Right atrium auricular region (tissue), 2 donors: ENCODE data around the gene CALML4. TPM values are rescaled to one million over a fixed set of nuclear protein-coding genes. Genes with fewer than 3 reads are reported as not detected.

ENCODE experiments used
- DNase-seq: peaks from one replicate; pipeline ENCODE4 v3.0.0-alpha.2; 2019; ENCODE audit warnings: low spot score
- H3K27ac ChIP-seq, 2 donors: fragments of 200-600 bp; sonication (generic); 1 replicate in 1 of 2; 2 replicates in 1 of 2; pipeline ENCODE4 v1.5.1; 2016 to 2019
- H3K27me3 ChIP-seq, 2 donors: fragments of 200-600 bp; sonication (generic); one replicate each; pipeline versions ENCODE4 v1.5.1 to v1.6.0; 2017 to 2019
- H3K36me3 ChIP-seq: fragments of 200-600 bp; sonication (generic); one replicate; pipeline ENCODE4 v1.5.1; 2016
- H3K4me1 ChIP-seq, 2 donors: fragments of 200-600 bp; sonication (generic); one replicate each; pipeline versions ENCODE4 v1.5.1 to v1.6.0; 2017 to 2019
- H3K4me3 ChIP-seq, 2 donors: fragments of 200-600 bp; sonication (generic); 1 replicate in 1 of 2; 2 replicates in 1 of 2; pipeline ENCODE4 v1.5.1; 2017 to 2019; ENCODE audit warnings: mild to moderate bottlenecking in 1 of 2, moderate library complexity in 1 of 2
- H3K9me3 ChIP-seq, 2 donors: fragments of 200-600 bp; sonication (generic); one replicate each; pipeline ENCODE4 v1.5.1; 2019
- total RNA-seq, 2 donors: library from RNA; depleted of rRNA; stranded (reverse); fragments of >200 nt; gene quantifications; one replicate each; pipeline ENCODE4 v1.1.0, GENCODE V29; 2016
- TF ChIP-seq, protein P1 (sequence below), 2 donors: fragments of 200-600 bp; sonication (generic); IDR thresholded peaks; one replicate each; pipeline ENCODE4 v1.5.1; 2019; ENCODE audit warnings: antibody characterized with exemption in 2 of 2

The CALML4 gene
- total RNA-seq, 2 donors from 2014 or later: 0.52 to 2.1 TPM

GRCh38 chr15:68197170-68197492 is 8.0 kb downstream of the CALML4 start:
- peaks cover 9% of the 10 kb centered on the region for H3K36me3 ChIP-seq
- no peak overlapping the region for H3K4me3 ChIP-seq
- TF ChIP-seq, protein P1, sequence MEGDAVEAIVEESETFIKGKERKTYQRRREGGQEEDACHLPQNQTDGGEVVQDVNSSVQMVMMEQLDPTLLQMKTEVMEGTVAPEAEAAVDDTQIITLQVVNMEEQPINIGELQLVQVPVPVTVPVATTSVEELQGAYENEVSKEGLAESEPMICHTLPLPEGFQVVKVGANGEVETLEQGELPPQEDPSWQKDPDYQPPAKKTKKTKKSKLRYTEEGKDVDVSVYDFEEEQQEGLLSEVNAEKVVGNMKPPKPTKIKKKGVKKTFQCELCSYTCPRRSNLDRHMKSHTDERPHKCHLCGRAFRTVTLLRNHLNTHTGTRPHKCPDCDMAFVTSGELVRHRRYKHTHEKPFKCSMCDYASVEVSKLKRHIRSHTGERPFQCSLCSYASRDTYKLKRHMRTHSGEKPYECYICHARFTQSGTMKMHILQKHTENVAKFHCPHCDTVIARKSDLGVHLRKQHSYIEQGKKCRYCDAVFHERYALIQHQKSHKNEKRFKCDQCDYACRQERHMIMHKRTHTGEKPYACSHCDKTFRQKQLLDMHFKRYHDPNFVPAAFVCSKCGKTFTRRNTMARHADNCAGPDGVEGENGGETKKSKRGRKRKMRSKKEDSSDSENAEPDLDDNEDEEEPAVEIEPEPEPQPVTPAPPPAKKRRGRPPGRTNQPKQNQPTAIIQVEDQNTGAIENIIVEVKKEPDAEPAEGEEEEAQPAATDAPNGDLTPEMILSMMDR (IDR thresholded peaks at IDR 0.05): no peak
- H3K27ac ChIP-seq: no peak overlapping the region
- DNase-seq: no peak
- H3K27me3 ChIP-seq: no peaks in the 10 kb centered on the region
- H3K9me3 ChIP-seq: no peaks in the 10 kb centered on the region
- peaks cover 0 to 30% of the 10 kb centered on the region in 2 donors for H3K4me1 ChIP-seq

DNA sequence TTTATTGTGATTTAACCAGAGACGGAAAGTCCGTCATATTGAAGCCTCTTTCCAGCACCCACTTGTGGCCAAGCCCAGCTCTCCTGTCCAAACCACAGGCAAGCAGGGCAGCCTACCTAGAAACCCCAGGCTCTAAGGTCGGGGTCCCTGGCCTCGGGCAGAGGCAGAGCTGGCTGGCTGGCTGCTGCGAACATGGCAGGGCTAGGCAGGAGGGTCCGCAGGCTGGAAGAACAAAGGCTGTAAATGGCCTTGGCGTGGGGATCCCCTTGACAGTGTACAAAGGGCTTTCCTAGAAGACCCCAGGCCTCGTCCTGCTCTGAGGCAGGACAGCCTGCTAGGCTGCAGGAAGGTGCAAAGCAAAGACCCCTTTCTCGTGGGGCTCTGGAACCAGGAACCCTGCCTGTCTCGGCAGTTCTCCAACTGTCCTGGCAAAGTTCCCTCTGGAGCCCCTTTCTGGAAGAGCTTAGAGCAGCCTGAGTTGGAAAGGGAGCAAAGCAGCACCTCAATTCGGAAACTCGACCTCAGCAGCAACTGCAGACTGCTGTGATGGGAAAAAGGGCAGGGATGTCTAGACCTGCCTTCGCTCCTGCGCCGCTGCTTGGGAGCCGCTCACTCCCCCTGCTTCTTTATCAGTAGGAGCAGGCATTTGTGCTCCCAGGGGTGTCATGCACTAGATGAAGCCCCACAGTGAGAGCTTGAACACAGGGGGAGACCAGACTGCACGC is 8.5 kb downstream of the CALML4 start:
- Histone ChIP-seq H3K4me1 (peaks cover 0 to 30% of the 10 kb centered on the region in 2 donors), H3K27ac (no peak overlapping the region)
- DNase-seq: no peak

DNA sequence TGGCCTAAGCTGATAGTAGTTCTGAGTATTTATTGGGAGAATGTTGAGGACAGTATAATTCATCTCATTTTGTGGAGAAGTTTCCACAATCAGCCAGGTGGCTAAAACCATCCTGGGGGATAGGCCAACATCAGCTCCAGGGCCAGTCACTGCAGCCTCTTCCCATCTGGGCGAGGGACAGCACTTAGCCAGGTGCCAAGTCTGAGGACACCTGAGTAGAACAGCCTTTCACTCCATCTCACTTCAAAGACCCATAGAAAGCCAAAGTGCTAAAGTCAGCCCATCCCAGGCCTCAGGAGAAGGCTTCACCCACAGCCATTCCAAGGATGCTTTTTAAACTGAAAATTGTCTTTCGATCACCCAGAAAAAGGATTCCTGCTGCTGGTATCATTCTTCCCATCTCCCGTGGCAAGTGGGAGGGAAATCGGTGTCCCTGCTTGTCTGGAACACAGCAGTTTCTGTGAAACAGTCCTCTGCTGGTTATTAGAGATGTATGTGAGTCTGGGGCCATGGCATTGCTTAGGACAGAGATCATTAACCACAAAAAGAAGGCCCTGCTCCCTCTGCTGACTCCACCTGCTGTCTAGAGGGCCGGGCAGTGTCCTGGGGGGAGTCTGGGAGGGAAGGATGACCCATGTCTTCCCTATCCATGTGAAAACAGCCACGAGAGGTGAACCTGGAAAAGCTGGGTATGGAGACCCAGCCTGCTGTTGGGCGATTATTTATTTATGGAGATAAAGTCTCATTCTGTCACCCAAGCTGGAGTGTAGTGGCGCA is 9.6 kb downstream of the CALML4 start:
- no peak overlapping the region for H3K27ac ChIP-seq
- H3K36me3 ChIP-seq: peaks cover 17% of the 10 kb centered on the region

More for the DNA sequence above, 8.5 kb downstream of the CALML4 start:
- Histone ChIP-seq H3K27me3 (no peaks in the 10 kb centered on the region), H3K36me3 (peaks cover 14% of the 10 kb centered on the region), H3K9me3 (no peaks in the 10 kb centered on the region), H3K4me3 (no peak overlapping the region)
- TF ChIP-seq, protein P1 (IDR thresholded peaks at IDR 0.05): no peak

DNA sequence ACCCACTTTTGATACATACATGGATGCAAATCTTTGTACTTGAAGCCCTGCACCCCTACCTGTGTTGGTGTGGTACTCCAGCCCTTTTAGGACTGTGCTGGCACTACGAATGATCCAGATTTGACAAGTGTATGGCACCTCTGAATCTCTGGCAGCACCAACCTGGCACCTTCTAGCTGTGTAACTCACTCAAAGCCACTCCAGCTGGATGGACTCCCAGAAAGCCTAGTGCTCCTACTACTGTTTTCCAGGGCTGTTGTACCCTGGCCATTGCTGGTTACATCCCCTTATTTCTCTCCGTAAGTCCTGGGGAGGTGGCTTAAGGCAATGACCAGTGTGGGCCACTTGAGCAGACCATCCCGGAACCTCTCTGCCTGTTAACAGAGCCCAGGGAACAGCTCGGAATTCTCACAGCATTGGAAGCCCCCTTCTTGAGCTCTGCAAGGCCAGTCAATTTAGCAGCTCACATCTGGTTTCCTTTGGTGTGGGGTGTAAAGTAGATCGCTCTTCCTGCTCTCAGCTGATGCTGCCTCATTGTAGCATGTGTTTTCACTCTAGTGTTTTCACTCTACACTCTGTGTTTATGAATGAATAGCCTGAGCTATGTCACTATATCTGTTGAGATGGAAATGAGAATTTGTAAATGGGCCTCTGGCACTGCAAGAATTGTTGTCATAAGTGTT is 12.2 kb downstream of the CALML4 start:
- Histone ChIP-seq H3K9me3 (no peaks in the 10 kb centered on the region), H3K27ac (no peak overlapping the region), H3K27me3 (no peaks in the 10 kb centered on the region), H3K4me3 (no peak overlapping the region), H3K4me1 (peaks cover 0 to 17% of the 10 kb centered on the region in 2 donors), H3K36me3 (peaks cover 17% of the 10 kb centered on the region)
- TF ChIP-seq, protein P1 (IDR thresholded peaks at IDR 0.05): no peak
- DNase-seq: no peak

More for the DNA sequence above, 9.6 kb downstream of the CALML4 start:
- Histone ChIP-seq H3K9me3 (no peaks in the 10 kb centered on the region), H3K27me3 (no peaks in the 10 kb centered on the region), H3K4me1 (peaks cover 0 to 24% of the 10 kb centered on the region in 2 donors), H3K4me3 (no peak overlapping the region)
- DNase-seq: no peak
- TF ChIP-seq, protein P1 (IDR thresholded peaks at IDR 0.05): no peak

DNA sequence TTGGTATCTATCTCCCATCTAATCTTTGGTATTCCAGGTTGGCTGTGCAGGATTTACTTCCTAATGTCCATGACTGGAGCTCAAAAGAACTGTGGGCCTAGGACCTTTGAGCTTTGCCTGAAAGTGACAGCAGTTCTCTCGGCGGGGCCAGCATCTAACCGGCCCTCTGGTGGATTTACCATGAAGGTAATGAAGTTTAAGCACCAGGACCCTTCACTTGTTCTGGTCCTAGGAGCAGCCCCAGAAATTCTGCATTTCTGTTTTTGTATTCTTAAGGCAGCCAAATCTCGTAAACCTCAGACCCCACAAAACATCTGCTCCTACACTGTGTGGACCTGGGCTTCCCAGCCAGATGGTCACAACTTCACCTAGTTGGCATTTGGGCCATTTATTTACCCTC is 13.0 kb downstream of the CALML4 start:
- peaks cover 0 to 25% of the 10 kb centered on the region in 2 donors for H3K4me1 ChIP-seq
- peaks cover 17% of the 10 kb centered on the region for H3K36me3 ChIP-seq
- H3K27ac ChIP-seq: no peak overlapping the region

More for the DNA sequence above, 13.0 kb downstream of the CALML4 start:
- Histone ChIP-seq H3K9me3 (no peaks in the 10 kb centered on the region), H3K27me3 (no peaks in the 10 kb centered on the region), H3K4me3 (no peak overlapping the region)
- DNase-seq: no peak
- TF ChIP-seq, protein P1 (IDR thresholded peaks at IDR 0.05): no peak
